ENCODE results near the gene CERS2. TPM values are rescaled to one million over a fixed set of nuclear protein-coding genes. Genes with fewer than 3 reads are reported as not detected.

Gene CERS2
- total RNA-seq, 1 experiment from 2014 or later: 348 TPM

DNA sequence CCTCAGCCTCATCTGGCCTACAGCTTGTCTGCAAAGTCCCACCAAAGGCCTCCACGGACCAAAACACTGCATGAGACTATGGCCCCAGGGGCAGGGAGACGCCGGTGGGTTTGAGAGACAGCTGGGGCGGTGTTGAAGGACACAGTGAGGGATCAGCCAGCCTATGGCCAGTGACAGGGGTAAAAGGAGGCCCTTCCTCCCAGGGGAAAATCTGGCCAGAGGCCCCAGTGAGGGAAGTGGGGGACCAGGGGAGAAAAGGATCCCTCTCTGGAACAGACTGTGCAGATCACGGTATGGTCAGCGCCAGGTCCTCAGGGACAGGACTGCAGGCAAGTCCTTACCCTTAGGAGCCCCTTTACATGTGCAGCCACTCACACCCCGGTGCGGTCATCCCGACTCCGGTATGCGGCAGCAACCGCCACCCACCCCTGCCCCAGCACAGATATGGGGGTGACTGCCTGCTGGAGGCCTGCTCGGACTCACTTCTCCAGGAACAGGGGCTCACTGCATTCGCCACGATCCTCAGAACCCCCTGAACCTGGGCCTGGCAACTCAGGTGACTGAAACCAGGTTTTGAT is 1.3 kb downstream of the CERS2 start:
- Histone ChIP-seq H3K4me3 (ENCODE audit: low read depth in 2 of 2, low read length in 2 of 2) (peak overlapping the region; percentile 81 to 89), H3K27ac (ENCODE audit: low read length) (peak overlapping the region; percentile 96), H3K4me1 (ENCODE audit: control insufficient read depth, insufficient read depth, low read length) (peaks cover 60% of the 10 kb centered on the region), H3K27me3 (ENCODE audit: control insufficient read depth, insufficient read depth, low read length) (no peaks in the 10 kb centered on the region), H3K36me3 (ENCODE audit: control insufficient read depth, insufficient read depth, low read length) (peaks cover 7% of the 10 kb centered on the region), H3K9me3 (ENCODE audit: control insufficient read depth, insufficient read depth, low read depth, low read length) (no peaks in the 10 kb centered on the region)
- ATAC-seq (no peak), DNase-seq (ENCODE audit: low read depth, low spot score) (no peak)
- BruUV-seq (replicated peaks): no TSS peak
- ChIA-PET CTCF (no interaction called here), POLR2A (interaction anchor here (0.6 to 0.9 kb wide), 2 partner anchors 33 to 332 kb away, joined by 3 read pairs; no protein-coding TSS in a partner anchor)
- TF ChIP-seq, protein P1, sequence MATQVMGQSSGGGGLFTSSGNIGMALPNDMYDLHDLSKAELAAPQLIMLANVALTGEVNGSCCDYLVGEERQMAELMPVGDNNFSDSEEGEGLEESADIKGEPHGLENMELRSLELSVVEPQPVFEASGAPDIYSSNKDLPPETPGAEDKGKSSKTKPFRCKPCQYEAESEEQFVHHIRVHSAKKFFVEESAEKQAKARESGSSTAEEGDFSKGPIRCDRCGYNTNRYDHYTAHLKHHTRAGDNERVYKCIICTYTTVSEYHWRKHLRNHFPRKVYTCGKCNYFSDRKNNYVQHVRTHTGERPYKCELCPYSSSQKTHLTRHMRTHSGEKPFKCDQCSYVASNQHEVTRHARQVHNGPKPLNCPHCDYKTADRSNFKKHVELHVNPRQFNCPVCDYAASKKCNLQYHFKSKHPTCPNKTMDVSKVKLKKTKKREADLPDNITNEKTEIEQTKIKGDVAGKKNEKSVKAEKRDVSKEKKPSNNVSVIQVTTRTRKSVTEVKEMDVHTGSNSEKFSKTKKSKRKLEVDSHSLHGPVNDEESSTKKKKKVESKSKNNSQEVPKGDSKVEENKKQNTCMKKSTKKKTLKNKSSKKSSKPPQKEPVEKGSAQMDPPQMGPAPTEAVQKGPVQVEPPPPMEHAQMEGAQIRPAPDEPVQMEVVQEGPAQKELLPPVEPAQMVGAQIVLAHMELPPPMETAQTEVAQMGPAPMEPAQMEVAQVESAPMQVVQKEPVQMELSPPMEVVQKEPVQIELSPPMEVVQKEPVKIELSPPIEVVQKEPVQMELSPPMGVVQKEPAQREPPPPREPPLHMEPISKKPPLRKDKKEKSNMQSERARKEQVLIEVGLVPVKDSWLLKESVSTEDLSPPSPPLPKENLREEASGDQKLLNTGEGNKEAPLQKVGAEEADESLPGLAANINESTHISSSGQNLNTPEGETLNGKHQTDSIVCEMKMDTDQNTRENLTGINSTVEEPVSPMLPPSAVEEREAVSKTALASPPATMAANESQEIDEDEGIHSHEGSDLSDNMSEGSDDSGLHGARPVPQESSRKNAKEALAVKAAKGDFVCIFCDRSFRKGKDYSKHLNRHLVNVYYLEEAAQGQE (IDR thresholded peaks at IDR 0.05; ENCODE audit: insufficient read depth in 1 of 2, low read depth in 2 of 2, low read length in 1 of 2): no peak
- TF ChIP-seq SIN3A (IDR thresholded peaks at IDR 0.05; ENCODE audit: borderline replicate concordance, insufficient read depth, low read depth, low read length): no peak
- intact Hi-C loops (cut with micrococcal nuclease; ENCODE audit: unreplicated experiment): no loop called here
- in situ Hi-C loops (cut with HindIII; ENCODE audit: low pct_unique_long_range_greater_than_20kb, low sequenced_read_pairs): no loop called here

DNA sequence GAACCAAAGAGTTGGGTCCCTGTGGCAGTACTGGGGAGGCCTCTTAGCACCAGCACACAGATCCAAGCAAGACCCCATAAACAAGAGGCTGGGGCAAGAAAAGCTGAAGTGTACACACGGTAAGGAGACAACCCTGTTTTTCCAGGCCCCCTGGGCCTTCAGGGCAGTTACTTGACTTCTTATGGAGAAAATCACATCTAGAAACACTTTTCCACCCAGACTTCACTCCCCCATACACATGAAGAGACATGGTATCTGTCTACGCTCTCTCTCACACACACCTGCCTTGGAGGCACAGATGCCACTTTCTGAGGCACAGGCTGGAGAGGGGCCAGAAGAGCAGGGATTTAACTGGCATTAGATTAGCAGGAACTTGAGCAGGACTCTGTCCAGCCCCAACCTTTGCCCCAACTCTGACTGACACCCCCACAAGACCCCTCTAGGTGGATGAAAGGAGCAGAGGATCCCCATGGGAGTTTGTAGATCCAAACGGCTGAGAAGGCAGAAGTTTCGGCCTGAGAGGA is 2.2 kb downstream of the CERS2 start:
- ATAC-seq (no peak), DNase-seq (ENCODE audit: low read depth, low spot score) (no peak)
- H3K4me1 ChIP-seq (ENCODE audit: control insufficient read depth, insufficient read depth, low read length): peaks cover 51% of the 10 kb centered on the region
- H3K4me3 ChIP-seq (ENCODE audit: low read depth in 2 of 2, low read length in 2 of 2): peak overlapping the region; percentile 81 to 89
- POLR2A ChIA-PET: no interaction called here
- no peaks in the 10 kb centered on the region for H3K9me3 ChIP-seq (ENCODE audit: control insufficient read depth, insufficient read depth, low read depth, low read length)
- TF ChIP-seq SIN3A (IDR thresholded peaks at IDR 0.05; ENCODE audit: borderline replicate concordance, insufficient read depth, low read depth, low read length) (no peak), TCF7L2 (IDR thresholded peaks at IDR 0.05; ENCODE audit: low read depth, low read length) (no peak)
- in situ Hi-C loops (cut with HindIII; ENCODE audit: low pct_unique_long_range_greater_than_20kb, low sequenced_read_pairs) (no loop called here), intact Hi-C loops (cut with micrococcal nuclease; ENCODE audit: unreplicated experiment) (no loop called here)
- H3K36me3 ChIP-seq (ENCODE audit: control insufficient read depth, insufficient read depth, low read length): peaks cover 13% of the 10 kb centered on the region
- CTCF ChIA-PET: no interaction called here
- no TSS peak for BruUV-seq (replicated peaks)
- H3K27me3 ChIP-seq (ENCODE audit: control insufficient read depth, insufficient read depth, low read length): no peaks in the 10 kb centered on the region
- H3K27ac ChIP-seq (ENCODE audit: low read length): peak overlapping the region; percentile 96

DNA sequence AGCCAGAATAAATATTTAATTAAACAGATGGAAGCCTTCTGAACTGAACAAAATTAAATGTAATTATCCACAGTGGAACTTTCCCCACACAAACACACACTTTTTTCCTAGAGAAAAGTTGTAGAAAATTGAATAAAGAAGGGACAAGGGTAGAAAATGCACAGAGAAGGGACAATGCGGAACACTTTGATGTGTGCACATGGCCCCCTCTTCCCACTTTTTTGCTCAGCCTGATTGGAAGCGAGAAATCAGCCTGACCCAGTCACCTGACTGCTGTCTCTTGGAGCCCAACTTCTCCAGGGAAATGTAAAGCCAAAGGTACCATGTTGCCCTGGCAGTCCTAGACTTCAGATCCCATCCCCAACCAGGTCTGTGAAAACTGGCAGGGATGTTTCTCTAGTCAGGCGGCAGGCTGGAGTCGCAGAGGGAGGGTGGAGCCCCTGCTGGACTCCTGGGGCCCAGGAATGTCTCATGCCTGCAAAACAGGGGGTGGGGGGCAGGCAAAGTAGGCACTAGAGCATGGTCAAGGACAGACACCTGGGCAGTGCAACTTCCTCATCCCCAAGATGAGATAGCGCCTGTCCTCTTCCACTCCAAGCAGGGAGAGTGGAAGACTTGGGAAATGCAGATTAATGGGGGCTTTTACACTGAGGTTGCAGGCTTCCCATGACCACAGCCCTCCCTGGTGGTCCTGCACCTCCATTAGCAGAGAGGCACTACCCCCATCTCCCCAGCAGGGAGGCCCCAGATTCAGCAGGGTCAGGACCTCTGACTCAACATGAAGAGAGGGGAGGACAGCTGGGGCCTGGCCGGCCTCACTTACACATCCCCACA is 2.8 kb downstream of the CERS2 start:
- POLR2A ChIA-PET: no interaction called here
- CTCF ChIA-PET: no interaction called here
- Histone ChIP-seq H3K9me3 (ENCODE audit: control insufficient read depth, insufficient read depth, low read depth, low read length) (no peaks in the 10 kb centered on the region), H3K36me3 (ENCODE audit: control insufficient read depth, insufficient read depth, low read length) (peaks cover 20% of the 10 kb centered on the region), H3K27me3 (ENCODE audit: control insufficient read depth, insufficient read depth, low read length) (no peaks in the 10 kb centered on the region), H3K27ac (ENCODE audit: low read length) (peak overlapping the region; percentile 96), H3K4me3 (ENCODE audit: low read depth in 2 of 2, low read length in 2 of 2) (peak overlapping the region; percentile 81 to 89), H3K4me1 (ENCODE audit: control insufficient read depth, insufficient read depth, low read length) (peaks cover 45% of the 10 kb centered on the region)
- in situ Hi-C loops (cut with HindIII; ENCODE audit: low pct_unique_long_range_greater_than_20kb, low sequenced_read_pairs) (no loop called here), intact Hi-C loops (cut with micrococcal nuclease; ENCODE audit: unreplicated experiment) (no loop called here)
- 0 out of 2 replicates have a peak, but pooled peaks have one; percentile 36 for TF ChIP-seq TCF7L2 (IDR thresholded peaks at IDR 0.05; ENCODE audit: low read depth, low read length)
- TF ChIP-seq, protein P2, sequence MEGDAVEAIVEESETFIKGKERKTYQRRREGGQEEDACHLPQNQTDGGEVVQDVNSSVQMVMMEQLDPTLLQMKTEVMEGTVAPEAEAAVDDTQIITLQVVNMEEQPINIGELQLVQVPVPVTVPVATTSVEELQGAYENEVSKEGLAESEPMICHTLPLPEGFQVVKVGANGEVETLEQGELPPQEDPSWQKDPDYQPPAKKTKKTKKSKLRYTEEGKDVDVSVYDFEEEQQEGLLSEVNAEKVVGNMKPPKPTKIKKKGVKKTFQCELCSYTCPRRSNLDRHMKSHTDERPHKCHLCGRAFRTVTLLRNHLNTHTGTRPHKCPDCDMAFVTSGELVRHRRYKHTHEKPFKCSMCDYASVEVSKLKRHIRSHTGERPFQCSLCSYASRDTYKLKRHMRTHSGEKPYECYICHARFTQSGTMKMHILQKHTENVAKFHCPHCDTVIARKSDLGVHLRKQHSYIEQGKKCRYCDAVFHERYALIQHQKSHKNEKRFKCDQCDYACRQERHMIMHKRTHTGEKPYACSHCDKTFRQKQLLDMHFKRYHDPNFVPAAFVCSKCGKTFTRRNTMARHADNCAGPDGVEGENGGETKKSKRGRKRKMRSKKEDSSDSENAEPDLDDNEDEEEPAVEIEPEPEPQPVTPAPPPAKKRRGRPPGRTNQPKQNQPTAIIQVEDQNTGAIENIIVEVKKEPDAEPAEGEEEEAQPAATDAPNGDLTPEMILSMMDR (IDR thresholded peaks at IDR 0.05): no peak
- BruUV-seq (replicated peaks): no TSS peak
- DNase-seq (ENCODE audit: low read depth, low spot score) (no peak), ATAC-seq (no peak)

Data from Panc1 (cell line).